H4 (cell line): ENCODE measurements around the gene TOR1AIP1. TPM values are rescaled to one million over a fixed set of nuclear protein-coding genes. Genes with fewer than 3 reads are reported as not detected.
"Not testable (repeated sequence)": the region's sequence is repeated elsewhere in the genome, so short reads cannot be mapped to it uniquely, and the experiment has no call there.

Experiments used
- DNase-seq: peaks from one replicate; pipeline ENCODE4 v3.0.0-alpha.2; 2015; ENCODE audit warnings: low spot score
- total RNA-seq: library from RNA; depleted of rRNA; stranded (reverse); fragments of >200 nt; shearing (Covaris generic); gene quantifications from 2 replicates; pipeline ENCODE4 v1.2.3, GENCODE V29; 2014

TOR1AIP1 gene
- total RNA-seq, 1 experiment from 2014 or later = 38.6 TPM

- DNase-seq = no peak
Measured at GRCh38 chr1:179937668-179938254, 55.7 kb downstream of the TOR1AIP1 start.

- peak; percentile 8 for DNase-seq
Measured at GRCh38 chr1:179938752-179939151, 56.7 kb downstream of the TOR1AIP1 start.

- no peak for DNase-seq
Measured at GRCh38 chr1:179939941-179940340, 57.9 kb downstream of the TOR1AIP1 start.

DNA sequence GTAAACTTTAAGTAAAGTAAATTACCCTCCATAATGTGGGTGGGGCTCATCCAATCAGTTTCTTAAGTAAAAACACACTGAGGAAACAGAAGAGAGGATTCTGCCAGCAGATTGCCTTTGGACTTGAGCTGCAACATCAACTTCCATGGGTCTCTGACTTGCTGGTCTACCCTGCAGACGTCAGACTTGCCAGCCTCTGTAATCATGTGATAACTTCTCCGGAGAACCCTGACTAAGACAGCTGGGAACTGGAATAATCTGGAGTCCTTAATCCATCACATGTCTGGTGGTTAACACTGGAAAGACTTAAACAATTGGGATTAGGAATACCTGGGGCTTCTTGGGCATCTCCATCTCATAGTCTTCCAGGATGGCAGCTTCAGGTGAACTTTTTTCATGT is 59.4 kb downstream of the TOR1AIP1 start:
- no peak for DNase-seq

GRCh38 chr1:179950651-179951050 is 68.6 kb downstream of the TOR1AIP1 start:
- no peak for DNase-seq

- no peak for DNase-seq
Measured at GRCh38 chr1:179951383-179952144, 69.5 kb downstream of the TOR1AIP1 start.

- DNase-seq = no peak
Measured at GRCh38 chr1:179952186-179952585, 70.1 kb downstream of the TOR1AIP1 start.

DNA sequence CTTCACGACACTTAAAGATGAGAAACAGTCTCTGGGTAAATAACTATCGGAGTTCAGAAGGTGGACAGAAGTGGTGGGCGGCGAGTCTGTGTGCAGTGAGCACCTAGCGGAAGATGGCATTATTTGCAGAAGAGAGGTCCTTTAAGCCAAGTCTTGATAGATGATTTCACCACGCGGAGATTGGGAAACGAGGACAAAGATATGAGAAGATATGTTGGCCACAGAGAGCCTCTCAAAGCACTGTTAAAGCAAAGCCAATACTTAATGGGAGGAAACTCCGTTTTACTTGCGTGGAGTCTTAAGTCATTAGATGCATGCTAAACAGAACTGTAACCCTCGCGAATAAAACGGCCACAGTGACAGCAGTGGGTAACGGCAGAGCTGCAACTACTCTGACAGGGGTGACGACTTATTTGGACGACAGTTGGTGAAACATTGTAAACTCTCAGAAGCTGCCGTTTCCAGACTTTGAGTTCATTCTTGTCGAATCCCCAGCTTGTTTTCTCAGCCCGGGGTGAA is 71.9 kb downstream of the TOR1AIP1 start:
- DNase-seq = no peak

GRCh38 chr1:179954493-179955286 is 72.6 kb downstream of the TOR1AIP1 start, which contains the start of gene CEP350:
Gene CEP350 (plus strand): TSS chr1:179954810. CDS start chr1:179986182, 31,372 bp downstream.
- DNase-seq = peak; percentile 99

- peak; percentile 7 for DNase-seq
Measured at GRCh38 chr1:179955287-179955680, 73.2 kb downstream of the TOR1AIP1 start.

DNA sequence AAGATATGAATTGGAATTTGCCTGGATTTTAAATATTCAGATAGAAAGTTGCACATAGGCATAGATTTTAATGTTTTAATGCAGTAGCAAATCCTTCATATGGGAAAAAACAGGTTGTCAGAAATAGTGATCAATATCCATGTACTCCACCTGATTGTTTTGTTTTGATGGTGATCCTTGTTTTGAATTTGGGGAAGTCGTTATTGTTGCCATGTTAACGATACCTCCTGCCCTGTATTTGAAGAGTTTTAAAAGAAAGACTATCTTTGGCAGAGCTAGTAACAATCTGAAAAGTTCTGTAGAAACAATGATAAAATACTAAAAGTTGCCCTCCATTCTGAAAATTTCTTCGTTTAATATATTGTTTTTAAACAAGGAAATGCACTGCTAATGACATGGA is 73.6 kb downstream of the TOR1AIP1 start:
- DNase-seq = no peak

GRCh38 chr1:179958359-179958758 is 76.3 kb downstream of the TOR1AIP1 start:
- no peak for DNase-seq

DNA sequence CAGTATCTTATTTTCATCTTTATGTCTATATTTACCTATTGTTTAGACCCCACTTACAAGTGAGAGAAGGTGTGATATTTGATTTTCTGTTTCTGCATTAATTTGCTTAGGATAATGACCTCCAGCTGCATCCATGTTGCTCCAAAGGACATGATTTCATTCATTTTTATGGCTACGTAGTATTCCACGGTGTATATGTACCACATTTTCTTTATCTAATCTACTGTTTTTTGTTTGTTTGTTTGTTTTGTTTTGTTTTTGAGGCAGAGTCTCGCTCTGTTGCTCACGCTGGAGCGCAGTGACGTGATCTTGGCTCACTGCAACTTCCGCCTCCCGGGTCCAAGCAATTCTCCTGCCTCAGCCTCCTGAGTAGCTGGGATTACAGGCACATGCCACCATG is 80.1 kb downstream of the TOR1AIP1 start:
- not testable (repeated sequence) for DNase-seq

DNA sequence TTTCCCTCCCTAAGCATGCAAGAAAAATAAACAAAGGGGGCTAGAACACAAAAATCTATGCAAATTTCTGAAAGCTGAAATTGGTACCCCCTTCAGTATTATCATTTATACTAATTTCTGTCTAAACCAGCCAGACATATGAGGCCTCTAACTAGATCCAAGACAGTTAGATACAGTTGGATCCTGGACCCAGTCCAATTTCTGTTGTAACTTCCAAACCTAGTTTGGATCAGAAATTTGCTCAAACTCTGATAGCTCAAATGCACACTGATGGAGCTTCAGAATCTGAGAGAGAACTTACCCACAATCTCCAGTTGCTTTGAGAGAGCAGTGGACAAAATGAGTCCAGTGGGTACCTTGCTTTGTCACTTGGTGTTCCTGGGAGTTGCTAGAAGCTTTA is 84.5 kb downstream of the TOR1AIP1 start:
- no peak for DNase-seq

- DNase-seq = no peak
Measured at GRCh38 chr1:179968284-179968993, 86.4 kb downstream of the TOR1AIP1 start.

GRCh38 chr1:179968994-179969919 is 87.2 kb downstream of the TOR1AIP1 start:
- DNase-seq = no peak
